Measurements from ENCODE around the gene C19orf25. TPM values are rescaled to one million over a fixed set of nuclear protein-coding genes. Genes with fewer than 3 reads are reported as not detected.

Gene C19orf25
- total RNA-seq, 2 experiments from 2014 or later = 33.3 to 38.2 TPM

DNA sequence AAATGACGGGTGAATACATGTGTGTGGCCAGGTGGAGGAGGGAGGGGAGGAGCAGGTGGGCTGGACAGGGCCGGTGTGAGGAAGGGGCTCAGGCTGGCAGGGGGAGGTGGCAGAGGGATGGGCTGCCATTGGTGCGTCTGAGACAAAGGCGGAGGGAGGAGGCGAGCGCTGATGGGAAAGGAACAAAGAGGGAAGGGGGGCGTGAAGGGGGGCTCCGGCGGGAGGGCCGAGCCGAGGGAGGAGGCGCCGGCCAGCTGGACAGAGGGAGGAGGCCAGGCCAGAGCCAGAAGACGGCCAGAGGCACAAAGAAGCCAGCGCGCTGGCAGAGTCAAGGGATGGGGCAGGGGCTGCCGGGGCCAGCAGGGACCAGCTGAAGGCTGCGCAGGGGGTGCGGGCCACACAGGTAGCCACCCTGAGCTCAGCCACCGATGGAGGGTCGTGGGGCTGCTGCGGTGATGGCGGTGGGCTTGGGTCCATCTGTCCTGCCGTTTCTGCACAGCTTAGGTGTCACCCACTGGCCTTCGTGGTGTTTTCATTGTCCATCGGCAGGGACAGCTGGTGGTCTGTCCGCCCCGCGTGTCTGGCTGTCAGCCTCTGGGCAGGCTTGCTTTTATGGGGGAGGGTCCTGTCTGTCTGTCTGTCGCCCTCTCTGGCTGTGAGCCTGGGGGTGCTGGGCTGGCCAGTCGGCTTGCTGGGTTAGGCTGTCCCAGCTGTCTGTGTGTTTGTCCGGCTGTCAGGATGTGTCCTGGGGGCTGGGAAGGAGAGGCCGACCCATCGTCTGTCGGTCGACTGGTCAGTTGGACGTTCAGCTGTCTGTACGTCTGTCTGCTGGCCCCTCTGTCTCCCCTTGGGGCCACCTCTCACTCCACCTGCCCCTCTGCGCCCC lies 26.9 kb downstream of the C19orf25 start:
- ChIA-PET CTCF (no interaction called here), POLR2A (interaction anchor here (0.6 kb wide), 1 partner anchor 19 kb away, joined by 3 read pairs; no protein-coding TSS in a partner anchor)
- H3K4me1 Mint-ChIP-seq (ENCODE audit: low read depth) = peaks cover 21% of the 10 kb centered on the region
- DNase-seq (no peak), ATAC-seq (no peak)
- no peak overlapping the region for H3K27ac Mint-ChIP-seq
- peaks cover 65% of the 10 kb centered on the region for H3K27me3 Mint-ChIP-seq (ENCODE audit: low read depth)
- no peaks in the 10 kb centered on the region for H3K9me3 Mint-ChIP-seq (ENCODE audit: insufficient read depth)
- H3K4me3 Mint-ChIP-seq = no peak overlapping the region
- H3K36me3 Mint-ChIP-seq (ENCODE audit: low read depth) = peaks cover 3% of the 10 kb centered on the region

DNA sequence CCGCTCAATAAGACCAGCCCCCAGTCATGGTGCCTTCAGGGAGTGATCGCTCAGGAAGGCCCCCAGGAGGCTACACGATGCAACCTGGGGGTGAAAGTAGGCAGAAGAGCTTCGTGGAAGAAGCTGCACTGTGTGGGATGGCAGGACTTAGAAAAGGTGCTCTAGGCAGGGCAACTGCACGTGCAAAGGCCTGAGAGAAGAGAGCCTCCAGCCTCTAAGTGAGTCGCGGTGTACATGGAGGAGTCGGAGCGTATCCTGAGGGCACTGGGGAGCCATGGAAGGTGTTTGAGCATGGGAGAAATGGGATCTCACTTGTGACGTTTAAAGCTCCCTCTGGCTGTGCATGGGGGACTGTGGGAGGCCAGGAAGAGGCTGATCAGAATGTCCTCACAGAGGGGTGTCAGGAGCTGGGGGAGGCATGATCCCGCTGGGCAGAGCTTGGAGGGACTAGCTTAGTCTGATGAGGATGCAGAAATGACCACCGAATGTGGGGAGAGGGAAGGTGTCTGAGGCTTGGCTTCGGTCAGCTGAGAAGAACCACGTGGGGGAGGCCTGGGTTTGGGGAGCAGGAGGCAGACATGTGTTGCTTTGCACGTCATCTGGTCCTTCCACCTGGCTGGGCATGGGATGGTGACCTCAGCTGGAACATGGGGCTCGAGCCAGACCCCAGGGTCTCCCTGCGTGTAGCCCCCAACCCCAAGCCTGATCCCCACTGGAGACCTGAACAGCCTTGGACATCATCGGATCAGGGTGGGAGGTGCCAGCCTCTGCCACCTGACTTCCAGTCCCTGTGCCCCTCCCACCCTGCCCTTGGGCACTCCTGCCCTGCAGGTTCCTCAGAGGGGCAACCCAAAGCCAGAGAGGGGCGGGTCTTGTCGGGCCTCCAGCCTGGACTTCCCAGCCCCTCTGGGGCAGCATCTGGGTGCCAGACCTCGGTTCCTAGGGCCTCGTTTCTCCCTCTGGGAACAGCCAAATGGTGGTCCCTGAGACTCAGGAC lies 28.0 kb downstream of the C19orf25 start:
- H3K4me3 Mint-ChIP-seq = no peak overlapping the region
- ChIA-PET POLR2A (interaction anchor here (0.6 kb wide), 1 partner anchor 722 kb away, joined by 4 read pairs; no protein-coding TSS in a partner anchor), CTCF (no interaction called here)
- H3K27ac Mint-ChIP-seq = no peak overlapping the region
- no peaks in the 10 kb centered on the region for H3K9me3 Mint-ChIP-seq (ENCODE audit: insufficient read depth)
- DNase-seq = no peak
- H3K36me3 Mint-ChIP-seq (ENCODE audit: low read depth) = peaks cover 3% of the 10 kb centered on the region
- peaks cover 68% of the 10 kb centered on the region for H3K27me3 Mint-ChIP-seq (ENCODE audit: low read depth)
- ATAC-seq = no peak
- peaks cover 24% of the 10 kb centered on the region for H3K4me1 Mint-ChIP-seq (ENCODE audit: low read depth)

DNA sequence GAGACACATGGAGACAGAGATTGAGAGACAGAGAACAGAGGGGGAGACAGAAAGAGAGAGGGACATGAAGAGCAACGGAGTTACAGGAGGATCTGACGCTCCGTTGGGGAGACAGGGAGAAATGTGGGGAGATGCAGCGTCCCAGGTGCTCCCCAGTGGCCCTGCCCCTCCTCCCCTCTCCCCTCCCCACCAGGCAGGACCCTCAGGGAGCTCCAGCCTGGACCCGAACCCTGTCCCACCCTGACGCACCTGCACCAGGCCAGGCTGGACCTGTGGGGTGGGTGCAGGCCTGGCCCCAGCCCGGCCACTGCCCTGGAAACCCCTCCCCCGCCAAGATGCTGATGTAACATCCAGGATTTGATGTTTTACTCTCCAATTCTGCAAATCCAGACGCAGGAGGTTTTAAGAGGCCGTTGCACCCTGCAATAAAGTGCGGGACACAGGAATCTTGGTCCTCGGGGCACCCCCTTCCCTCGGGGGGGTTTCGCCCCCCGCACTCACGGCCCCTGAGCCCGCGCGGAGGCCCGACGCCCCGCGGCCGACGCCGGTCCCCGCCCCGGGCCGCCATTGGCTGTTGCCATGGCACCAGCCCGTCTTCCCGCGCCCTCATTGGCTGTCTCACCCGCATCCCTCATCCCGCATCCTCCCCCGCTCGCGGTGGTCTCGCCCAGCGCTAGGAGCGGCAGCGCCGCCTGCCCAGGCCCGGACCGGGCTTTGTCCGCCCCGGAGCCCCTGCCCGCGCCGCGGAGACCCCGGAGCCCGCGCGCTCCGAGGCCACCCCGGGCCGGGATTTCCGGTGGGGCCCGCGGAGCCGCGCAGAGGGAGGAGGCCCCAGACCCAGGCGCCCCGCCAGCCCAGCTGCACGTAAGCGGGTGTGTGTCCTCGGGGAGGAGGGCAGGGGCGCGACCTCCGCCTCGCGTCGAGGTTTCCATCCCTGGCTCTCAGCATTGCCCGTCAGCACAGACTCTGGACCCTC lies 29.3 kb downstream of the C19orf25 start, which contains the start of gene APC2:
Gene APC2, plus strand, starts transcription at position 655 of the 976 bp plus-strand sequence. CDS start 2,881 bp downstream, outside the sequence.
- peaks cover 23% of the 10 kb centered on the region for H3K4me1 Mint-ChIP-seq (ENCODE audit: low read depth)
- H3K4me3 Mint-ChIP-seq = no peak within 1 kb of the TSS
- peaks cover 61% of the 10 kb centered on the region for H3K27me3 Mint-ChIP-seq (ENCODE audit: low read depth)
- ChIA-PET CTCF (no interaction called here), POLR2A (interaction anchor here (1.3 kb wide), 1 partner anchor 9 kb away, joined by 4 read pairs; no protein-coding TSS in a partner anchor)
- DNase-seq (no peak), ATAC-seq (peak; percentile 17)
- no peak within 1 kb of the TSS for H3K27ac Mint-ChIP-seq
- H3K9me3 Mint-ChIP-seq (ENCODE audit: insufficient read depth) = no peaks in the 10 kb centered on the region
- H3K36me3 Mint-ChIP-seq (ENCODE audit: low read depth) = peaks cover 3% of the 10 kb centered on the region

DNA sequence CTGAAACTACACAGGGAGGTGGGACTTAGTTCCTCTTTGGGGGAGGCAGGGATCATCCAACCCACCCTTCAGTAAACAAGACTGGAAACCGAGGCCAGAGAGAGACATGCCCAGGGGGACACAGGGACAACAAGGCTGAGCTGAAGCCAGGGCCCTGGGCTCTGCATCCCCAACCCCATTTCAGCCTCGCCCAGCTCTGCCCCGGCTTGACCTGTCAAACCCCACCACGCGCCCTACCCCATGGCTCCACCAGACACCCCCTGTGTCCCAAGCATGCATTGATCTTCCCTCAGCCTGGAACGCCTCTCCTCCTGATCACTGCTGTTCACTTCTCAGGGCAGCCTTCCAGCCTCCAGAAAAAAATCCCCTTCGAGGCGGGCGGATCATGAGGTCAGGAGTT lies 31.1 kb downstream of the C19orf25 start:
- no peak for DNase-seq
- Mint-ChIP-seq H3K4me3 (no peak overlapping the region), H3K4me1 (ENCODE audit: low read depth) (peaks cover 29% of the 10 kb centered on the region), H3K27ac (no peak overlapping the region), H3K9me3 (ENCODE audit: insufficient read depth) (no peaks in the 10 kb centered on the region), H3K36me3 (ENCODE audit: low read depth) (peaks cover 3% of the 10 kb centered on the region), H3K27me3 (ENCODE audit: low read depth) (peaks cover 53% of the 10 kb centered on the region)
- POLR2A ChIA-PET = no interaction called here
- no peak for ATAC-seq
- CTCF ChIA-PET = no interaction called here

DNA sequence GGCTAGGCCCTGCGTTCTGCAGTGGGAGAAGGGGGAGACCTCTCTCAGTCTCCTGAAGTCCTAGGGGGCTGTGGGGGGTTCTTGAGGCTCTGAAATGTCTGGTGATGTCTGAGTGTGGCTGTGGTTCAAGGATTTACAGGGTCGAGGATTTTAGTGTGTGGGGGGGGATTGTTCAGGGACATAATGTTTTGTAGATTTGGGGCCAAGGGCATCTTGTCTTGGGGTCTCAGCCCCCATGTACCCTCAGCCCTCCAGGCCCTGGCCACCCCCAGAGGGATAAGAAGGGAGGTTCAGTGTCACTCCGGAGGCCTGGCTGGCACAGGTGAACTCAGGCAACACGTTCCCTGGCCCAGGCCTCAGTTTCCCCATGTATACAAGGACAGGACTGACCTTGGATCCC lies 31.5 kb downstream of the C19orf25 start:
- ChIA-PET CTCF (no interaction called here), POLR2A (interaction anchor here (0.6 kb wide), 1 partner anchor 18 kb away, joined by 3 read pairs; no protein-coding TSS in a partner anchor)
- no peak overlapping the region for H3K4me3 Mint-ChIP-seq
- DNase-seq (no peak), ATAC-seq (no peak)
- H3K36me3 Mint-ChIP-seq (ENCODE audit: low read depth) = peaks cover 6% of the 10 kb centered on the region
- H3K27me3 Mint-ChIP-seq (ENCODE audit: low read depth) = peaks cover 48% of the 10 kb centered on the region
- peaks cover 32% of the 10 kb centered on the region for H3K4me1 Mint-ChIP-seq (ENCODE audit: low read depth)
- H3K27ac Mint-ChIP-seq = no peak overlapping the region
- H3K9me3 Mint-ChIP-seq (ENCODE audit: insufficient read depth) = no peaks in the 10 kb centered on the region

DNA sequence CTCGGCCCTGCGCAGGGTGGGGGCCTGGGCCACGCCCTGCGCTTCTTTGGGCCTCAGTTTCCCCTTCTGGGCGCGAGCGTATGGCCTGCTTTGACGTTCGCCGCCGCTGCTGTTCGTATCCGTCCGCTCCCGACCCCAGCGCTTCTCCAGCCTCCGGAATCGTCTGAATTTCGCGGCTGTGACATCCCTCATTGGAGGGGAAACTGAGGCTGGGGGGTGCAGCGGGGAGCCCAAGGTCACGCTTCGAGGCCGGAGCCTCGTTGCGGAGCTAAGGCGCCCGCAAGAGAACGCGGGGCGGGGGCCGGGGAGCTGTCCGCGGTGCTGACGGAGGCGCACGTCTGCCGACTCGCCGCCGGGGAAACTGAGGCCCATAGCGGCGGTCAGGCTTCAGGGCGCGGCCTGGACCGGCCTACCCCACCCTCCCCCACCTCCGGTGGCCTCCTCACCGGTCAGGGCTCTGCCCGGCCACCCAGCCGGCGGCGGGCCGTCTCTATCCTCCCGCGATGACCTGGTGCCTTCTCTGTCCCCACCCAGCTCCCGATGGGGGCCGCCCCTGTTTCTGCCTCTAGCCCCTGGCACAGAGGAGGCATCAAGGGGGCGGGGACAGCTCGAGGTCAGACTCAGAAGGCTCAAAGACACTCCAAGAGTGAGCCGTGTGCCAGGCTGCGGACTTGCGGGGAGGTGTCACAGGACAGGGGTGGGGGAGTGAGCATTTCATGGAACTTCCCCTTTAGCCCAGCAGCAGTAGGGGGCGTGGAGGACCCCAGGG lies 32.1 kb downstream of the C19orf25 start:
- ChIA-PET POLR2A (interaction anchor here (0.6 kb wide), 1 partner anchor 19 kb away, joined by 3 read pairs; no protein-coding TSS in a partner anchor), CTCF (no interaction called here)
- H3K4me1 Mint-ChIP-seq (ENCODE audit: low read depth) = peaks cover 34% of the 10 kb centered on the region
- peaks cover 12% of the 10 kb centered on the region for H3K36me3 Mint-ChIP-seq (ENCODE audit: low read depth)
- DNase-seq = peak; percentile 53
- H3K4me3 Mint-ChIP-seq = no peak overlapping the region
- H3K27me3 Mint-ChIP-seq (ENCODE audit: low read depth) = peaks cover 44% of the 10 kb centered on the region
- ATAC-seq = no peak
- no peak overlapping the region for H3K27ac Mint-ChIP-seq
- no peaks in the 10 kb centered on the region for H3K9me3 Mint-ChIP-seq (ENCODE audit: insufficient read depth)

DNA sequence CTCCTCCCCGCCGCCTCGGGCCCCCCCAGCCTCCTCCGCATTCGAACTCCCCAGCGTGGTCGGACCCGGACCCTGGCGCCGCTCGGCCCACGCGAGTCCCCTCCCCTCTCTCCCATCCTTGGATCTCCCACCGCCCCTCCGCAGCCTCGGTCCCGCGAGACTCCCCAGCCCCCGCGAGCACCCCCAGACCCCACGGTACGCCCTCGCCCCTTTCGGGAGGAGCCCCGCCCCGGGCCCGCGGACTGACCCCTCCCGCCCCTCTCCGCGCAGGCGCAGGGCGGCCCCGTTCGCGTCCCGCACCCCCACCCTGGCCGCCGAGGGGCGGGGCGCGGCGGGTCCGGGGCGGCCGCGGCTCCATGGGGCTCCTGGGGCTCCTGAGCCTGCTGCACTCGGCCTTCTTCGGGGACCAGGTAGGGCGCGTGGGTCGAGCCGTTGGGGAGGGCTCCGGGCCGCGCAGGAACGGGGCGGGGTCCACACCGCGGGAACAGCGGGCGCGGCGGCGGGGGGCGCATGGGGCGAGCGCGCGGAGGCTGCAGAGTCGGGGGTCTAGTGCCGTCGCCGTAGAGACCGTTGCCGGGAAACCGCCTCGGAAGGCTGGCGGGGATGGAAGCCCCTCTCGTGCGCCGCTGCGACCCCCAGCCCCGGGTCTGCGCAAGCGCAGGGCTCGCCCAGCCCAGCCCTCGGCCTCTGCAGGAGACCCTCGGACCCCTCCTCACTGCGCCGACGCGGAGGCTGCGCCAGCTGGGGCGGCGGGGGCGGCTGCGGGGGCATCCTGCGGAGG lies 32.9 kb downstream of the C19orf25 start:
- H3K4me3 Mint-ChIP-seq = no peak overlapping the region
- H3K36me3 Mint-ChIP-seq (ENCODE audit: low read depth) = peaks cover 19% of the 10 kb centered on the region
- peaks cover 37% of the 10 kb centered on the region for H3K4me1 Mint-ChIP-seq (ENCODE audit: low read depth)

DNA sequence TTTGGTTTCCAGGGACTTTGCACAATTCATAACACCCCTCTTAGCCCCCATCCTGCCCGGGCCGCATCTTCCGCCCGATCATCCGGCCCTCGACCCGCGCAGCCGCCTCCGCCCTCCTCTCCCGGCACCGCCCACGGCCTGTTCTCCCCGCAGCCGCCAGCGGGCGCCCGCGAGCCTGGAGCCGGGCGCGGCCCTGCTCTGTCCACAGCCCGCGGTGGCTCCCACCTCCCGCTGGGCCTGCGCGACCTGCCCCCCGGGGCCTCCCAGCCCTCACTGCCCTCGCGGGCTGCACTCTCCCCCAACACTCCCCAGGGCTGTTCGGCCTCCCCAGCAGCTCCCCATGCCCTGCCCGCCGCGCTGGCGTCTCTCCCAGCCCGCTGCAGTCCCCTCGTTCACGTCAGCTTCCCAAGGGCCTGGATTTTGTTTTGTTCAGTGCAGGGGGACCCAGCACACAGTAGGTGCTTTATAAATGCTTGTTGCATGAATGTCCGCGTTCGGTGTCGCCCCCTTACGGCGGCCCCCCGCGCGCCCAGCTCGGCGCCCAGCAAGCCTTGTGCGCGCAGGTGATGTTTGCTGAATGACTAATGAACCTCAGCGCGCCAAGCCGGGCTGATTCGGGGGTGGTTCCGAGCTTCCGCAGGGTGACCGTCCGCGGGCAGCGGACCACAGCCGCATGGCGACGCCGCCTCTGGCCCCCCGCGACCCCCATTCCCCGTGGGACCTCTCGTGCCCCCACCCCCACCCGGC lies 33.7 kb downstream of the C19orf25 start:
- ATAC-seq (peak; percentile 88), DNase-seq (peak; percentile 84)
- H3K4me3 Mint-ChIP-seq = peak overlapping the region; percentile 73
- peaks cover 30% of the 10 kb centered on the region for H3K27me3 Mint-ChIP-seq (ENCODE audit: low read depth)
- POLR2A ChIA-PET = interaction anchor here (1.0 to 1.6 kb wide), 2 partner anchors 21 to 176 kb away, joined by 3 to 6 read pairs; partner anchors contain the start of gene CIRBP
- CTCF ChIA-PET = interaction anchor here (0.8 to 1.8 kb wide), 9 partner anchors 8 to 130 kb away, joined by 3 to 10 read pairs (median 4); partner anchors contain the start of gene REEP6
- no peaks in the 10 kb centered on the region for H3K9me3 Mint-ChIP-seq (ENCODE audit: insufficient read depth)
- peaks cover 27% of the 10 kb centered on the region for H3K36me3 Mint-ChIP-seq (ENCODE audit: low read depth)
- H3K4me1 Mint-ChIP-seq (ENCODE audit: low read depth) = peaks cover 40% of the 10 kb centered on the region
- H3K27ac Mint-ChIP-seq = peak overlapping the region; percentile 72

More for the DNA sequence above, 32.9 kb downstream of the C19orf25 start:
- no peak overlapping the region for H3K27ac Mint-ChIP-seq
- ATAC-seq = no peak
- POLR2A ChIA-PET = no interaction called here
- no peaks in the 10 kb centered on the region for H3K9me3 Mint-ChIP-seq (ENCODE audit: insufficient read depth)
- peaks cover 38% of the 10 kb centered on the region for H3K27me3 Mint-ChIP-seq (ENCODE audit: low read depth)
- no peak for DNase-seq
- CTCF ChIA-PET = interaction anchor here (1.2 to 1.8 kb wide), 3 partner anchors 9 to 25 kb away, joined by 3 to 8 read pairs (median 4); no protein-coding TSS in a partner anchor

DNA sequence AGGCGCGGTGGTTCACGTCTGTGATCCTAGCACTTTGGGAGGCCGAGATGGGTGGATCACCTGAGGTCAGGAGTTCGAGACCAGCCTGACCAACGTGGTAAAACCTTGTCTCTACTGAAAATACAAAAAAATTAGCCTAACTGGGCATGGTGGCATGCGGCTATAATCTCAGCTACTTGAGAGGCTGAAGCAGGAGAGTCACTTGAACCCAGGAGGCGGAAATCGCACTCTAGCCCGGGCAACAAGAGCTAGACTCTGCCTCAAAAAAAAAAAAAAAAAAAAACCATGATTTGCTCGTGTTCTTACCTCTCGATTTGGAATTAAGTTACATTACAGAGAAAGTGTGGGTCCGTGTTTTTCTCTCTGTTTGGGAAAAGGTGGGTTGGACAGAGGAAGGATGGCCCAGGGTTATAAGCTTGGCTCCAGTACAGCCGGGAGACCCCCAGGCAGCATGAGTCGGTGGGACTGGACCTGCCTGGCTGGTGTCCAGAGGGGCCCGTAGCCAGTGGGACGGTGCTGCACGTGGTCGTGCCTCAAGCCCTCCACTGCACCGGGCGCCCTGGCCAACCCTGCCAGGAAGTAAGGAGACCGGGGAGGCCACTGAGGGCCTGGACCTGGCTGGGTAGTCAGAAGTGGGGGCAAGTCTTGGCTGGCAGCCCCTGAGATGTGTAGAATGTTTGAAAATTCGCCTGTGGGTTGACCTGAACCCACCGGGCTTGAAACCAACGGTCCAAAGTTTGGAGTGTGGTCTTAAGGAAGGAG lies 37.2 kb downstream of the C19orf25 start:
- Mint-ChIP-seq H3K36me3 (ENCODE audit: low read depth) (peaks cover 45% of the 10 kb centered on the region), H3K9me3 (ENCODE audit: insufficient read depth) (no peaks in the 10 kb centered on the region), H3K4me1 (ENCODE audit: low read depth) (peaks cover 50% of the 10 kb centered on the region), H3K27ac (peak overlapping the region; percentile 16), H3K27me3 (ENCODE audit: low read depth) (peaks cover 6% of the 10 kb centered on the region), H3K4me3 (no peak overlapping the region)
- CTCF ChIA-PET = no interaction called here
- ATAC-seq (no peak), DNase-seq (no peak)
- POLR2A ChIA-PET = interaction anchor here (0.6 to 0.9 kb wide), 2 partner anchors 30 to 167 kb away, joined by 3 read pairs; partner anchors contain the start of gene FAM174C

Data from activated CD8-positive, alpha-beta T cell treated with anti-CD3 and anti-CD28 coated beads, Interleukin-2, amount 10 ng/mL, durations not matched to agents 7 days and 5 days (primary cell).